Endothelial cell (in vitro differentiated cells): Measurements from ENCODE around the gene TMEM178B. TPM values are rescaled to one million over a fixed set of nuclear protein-coding genes. Genes with fewer than 3 reads are reported as not detected.

ENCODE experiments used
- DNase-seq: peaks from one replicate; pipeline ENCODE4 v3.0.0; 2021; ENCODE audit warnings: low spot score
- H3K27ac Mint-ChIP-seq: one replicate; pipeline ENCODE4 v1.8.0; 2021; ENCODE audit warnings: mixed read lengths, inconsistent platforms; ENCODE audit not compliant: unreplicated experiment
- H3K27me3 Mint-ChIP-seq: one replicate; pipeline ENCODE4 v1.8.0; 2021; ENCODE audit warnings: mild to moderate bottlenecking, moderate library complexity, mixed read lengths, inconsistent platforms; ENCODE audit not compliant: unreplicated experiment
- H3K36me3 Mint-ChIP-seq: one replicate; pipeline ENCODE4 v1.8.0; 2021; ENCODE audit warnings: mild to moderate bottlenecking, low read depth, mixed read lengths, inconsistent platforms; ENCODE audit not compliant: unreplicated experiment
- H3K4me1 Mint-ChIP-seq: one replicate; pipeline ENCODE4 v1.8.0; 2021; ENCODE audit warnings: mild to moderate bottlenecking, mixed read lengths, inconsistent platforms; ENCODE audit not compliant: unreplicated experiment
- H3K4me3 Mint-ChIP-seq: one replicate; pipeline ENCODE4 v1.8.0; 2021; ENCODE audit warnings: mild to moderate bottlenecking, mixed read lengths, inconsistent platforms; ENCODE audit not compliant: unreplicated experiment
- H3K9me3 Mint-ChIP-seq: one replicate; pipeline ENCODE4 v1.8.0; 2021; ENCODE audit warnings: mixed read lengths, inconsistent platforms; ENCODE audit not compliant: unreplicated experiment
- total RNA-seq: library from RNA; stranded (reverse); fragmentation: NEBNext Ultra II Directional; extraction: Animal tissue kit (Norgen Biotek cat#: 25700); gene quantifications from one replicate; pipeline ENCODE4 v1.2.1, GENCODE V29; 2021; ENCODE audit not compliant: unreplicated experiment
- TF ChIP-seq, protein P1 (sequence below): fragments of 200-600 bp; sonication (generic); IDR thresholded peaks from one replicate; pipeline ENCODE4 v1.5.0; 2021; ENCODE audit warnings: antibody characterized with exemption; ENCODE audit not compliant: unreplicated experiment

TMEM178B gene
- total RNA-seq, 1 donor from 2014 or later = 0.28 TPM

- H3K4me3 Mint-ChIP-seq = no peak overlapping the region
- TF ChIP-seq, protein P1, sequence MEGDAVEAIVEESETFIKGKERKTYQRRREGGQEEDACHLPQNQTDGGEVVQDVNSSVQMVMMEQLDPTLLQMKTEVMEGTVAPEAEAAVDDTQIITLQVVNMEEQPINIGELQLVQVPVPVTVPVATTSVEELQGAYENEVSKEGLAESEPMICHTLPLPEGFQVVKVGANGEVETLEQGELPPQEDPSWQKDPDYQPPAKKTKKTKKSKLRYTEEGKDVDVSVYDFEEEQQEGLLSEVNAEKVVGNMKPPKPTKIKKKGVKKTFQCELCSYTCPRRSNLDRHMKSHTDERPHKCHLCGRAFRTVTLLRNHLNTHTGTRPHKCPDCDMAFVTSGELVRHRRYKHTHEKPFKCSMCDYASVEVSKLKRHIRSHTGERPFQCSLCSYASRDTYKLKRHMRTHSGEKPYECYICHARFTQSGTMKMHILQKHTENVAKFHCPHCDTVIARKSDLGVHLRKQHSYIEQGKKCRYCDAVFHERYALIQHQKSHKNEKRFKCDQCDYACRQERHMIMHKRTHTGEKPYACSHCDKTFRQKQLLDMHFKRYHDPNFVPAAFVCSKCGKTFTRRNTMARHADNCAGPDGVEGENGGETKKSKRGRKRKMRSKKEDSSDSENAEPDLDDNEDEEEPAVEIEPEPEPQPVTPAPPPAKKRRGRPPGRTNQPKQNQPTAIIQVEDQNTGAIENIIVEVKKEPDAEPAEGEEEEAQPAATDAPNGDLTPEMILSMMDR = no peak
- H3K27ac Mint-ChIP-seq = no peak overlapping the region
- no peak for DNase-seq
- no peaks in the 10 kb centered on the region for H3K36me3 Mint-ChIP-seq
- peaks cover 3% of the 10 kb centered on the region for H3K27me3 Mint-ChIP-seq
- H3K9me3 Mint-ChIP-seq = no peaks in the 10 kb centered on the region
- H3K4me1 Mint-ChIP-seq = peaks cover 3% of the 10 kb centered on the region
Measured at GRCh38 chr7:141513720-141514119, 439.9 kb downstream of the TMEM178B start.

DNA sequence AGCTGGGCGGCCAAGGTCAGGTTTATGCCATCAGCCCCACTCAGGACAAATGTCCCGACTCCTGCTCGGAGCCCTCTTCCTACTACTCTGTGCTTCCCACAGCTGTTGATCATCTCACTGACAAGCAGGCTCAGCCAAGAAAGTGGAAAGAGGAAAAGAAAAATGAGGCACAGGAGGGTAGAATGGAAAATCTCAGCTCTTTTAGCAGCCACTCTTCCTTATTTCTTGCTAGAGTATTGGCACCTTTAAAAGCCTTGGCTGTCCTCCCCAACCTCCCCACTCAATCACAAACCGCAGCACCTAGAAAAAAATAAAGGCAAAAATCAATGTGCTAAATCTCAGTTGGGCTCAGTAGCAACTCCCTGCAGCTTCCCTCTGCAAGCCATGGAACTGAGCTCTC, 442.1 kb downstream of the TMEM178B start:
- H3K4me1 Mint-ChIP-seq = peaks cover 3% of the 10 kb centered on the region
- H3K4me3 Mint-ChIP-seq = no peak overlapping the region
- H3K9me3 Mint-ChIP-seq = no peaks in the 10 kb centered on the region
- no peak overlapping the region for H3K27ac Mint-ChIP-seq
- H3K36me3 Mint-ChIP-seq = no peaks in the 10 kb centered on the region
- DNase-seq = no peak
- no peaks in the 10 kb centered on the region for H3K27me3 Mint-ChIP-seq
- TF ChIP-seq, protein P1 = no peak

DNA sequence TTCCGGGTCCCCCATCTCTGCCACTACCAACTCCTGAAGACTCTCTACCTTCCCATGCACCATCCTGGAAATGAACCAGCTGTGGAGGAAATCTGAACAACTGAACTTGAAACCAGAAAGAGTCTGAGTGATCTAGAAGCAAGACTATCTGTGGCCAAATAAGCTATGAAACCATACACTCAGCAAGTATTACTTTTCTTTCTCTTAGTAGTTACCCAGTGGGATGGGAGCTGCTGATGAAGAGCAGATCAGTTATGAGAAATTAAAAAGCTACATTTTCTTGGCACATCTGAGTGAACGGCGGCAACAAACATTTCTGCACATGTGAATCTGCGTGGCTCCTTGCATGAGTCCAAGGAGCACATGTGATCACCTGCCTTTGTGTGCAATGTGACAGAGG, 445.8 kb downstream of the TMEM178B start:
- no peak for DNase-seq
- no peaks in the 10 kb centered on the region for H3K27me3 Mint-ChIP-seq
- TF ChIP-seq, protein P1 = no peak
- H3K9me3 Mint-ChIP-seq = no peaks in the 10 kb centered on the region
- H3K36me3 Mint-ChIP-seq = no peaks in the 10 kb centered on the region
- H3K4me1 Mint-ChIP-seq = peaks cover 9% of the 10 kb centered on the region
- H3K27ac Mint-ChIP-seq = no peak overlapping the region
- no peak overlapping the region for H3K4me3 Mint-ChIP-seq

- no peak for DNase-seq
Measured at GRCh38 chr7:141522657-141523342, 448.9 kb downstream of the TMEM178B start.

DNA sequence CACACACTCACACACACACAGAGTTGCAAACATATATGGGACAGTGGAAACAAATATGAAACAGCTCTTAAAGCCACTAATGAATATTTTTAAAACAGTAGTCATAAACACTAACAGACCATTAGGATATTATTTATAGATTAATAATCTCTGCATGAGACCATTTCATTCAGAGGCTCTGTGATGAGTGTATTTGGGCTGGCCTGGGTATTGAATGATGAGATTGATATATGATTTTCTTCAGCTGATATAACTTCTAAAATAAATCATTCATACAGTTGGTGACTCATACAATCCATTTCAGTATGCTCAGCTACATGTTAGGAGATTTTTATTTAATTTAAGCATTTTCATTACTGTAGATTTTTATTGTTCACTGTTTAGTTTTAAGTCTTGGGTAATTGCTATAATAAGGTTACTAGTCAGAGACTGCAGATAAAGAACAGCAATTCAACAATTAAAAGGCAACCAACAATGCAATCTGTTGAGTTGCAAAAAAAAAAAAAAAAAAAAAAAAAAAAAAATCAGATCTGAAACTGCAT, 452.2 kb downstream of the TMEM178B start:
- Mint-ChIP-seq H3K36me3 (no peaks in the 10 kb centered on the region), H3K4me1 (peaks cover 9% of the 10 kb centered on the region), H3K4me3 (no peak overlapping the region), H3K27ac (no peak overlapping the region), H3K9me3 (no peaks in the 10 kb centered on the region), H3K27me3 (no peaks in the 10 kb centered on the region)
- DNase-seq = no peak
- TF ChIP-seq, protein P1 = no peak

More at GRCh38 chr7:141522657-141523342, 448.9 kb downstream of the TMEM178B start:
- Mint-ChIP-seq H3K4me3 (no peak overlapping the region), H3K4me1 (peaks cover 9% of the 10 kb centered on the region), H3K9me3 (no peaks in the 10 kb centered on the region), H3K27me3 (no peaks in the 10 kb centered on the region), H3K27ac (no peak overlapping the region), H3K36me3 (no peaks in the 10 kb centered on the region)
- TF ChIP-seq, protein P1 = no peak
